Neural cell (in vitro differentiated cells): ENCODE results near the gene CRKL. TPM values are rescaled to one million over a fixed set of nuclear protein-coding genes. Genes with fewer than 3 reads are reported as not detected.

ENCODE experiments used
- H2AFZ ChIP-seq: fragments of 200-600, 300-800 bp; sonication (generic), shearing (Covaris generic); 2 replicates; pipeline ENCODE4 v1.6.0; 2014; ENCODE audit warnings: low read depth, mild to moderate bottlenecking, antibody characterized with exemption, low read length, moderate library complexity
- H3F3A ChIP-seq: fragments of 200-600 bp; shearing (Covaris generic); 2 replicates; pipeline ENCODE4 v1.6.1; 2016; ENCODE audit warnings: mild to moderate bottlenecking, moderate library complexity, mixed read lengths, antibody characterized with exemption, low read length; ENCODE audit not compliant: insufficient read depth, poor library complexity, severe bottlenecking
- H3K27ac ChIP-seq: fragments of 200-600, 300-800 bp; sonication (generic), shearing (Covaris generic); 2 replicates; pipeline ENCODE4 v1.5.1; 2014; ENCODE audit warnings: mild to moderate bottlenecking, low read length, moderate library complexity
- H3K27me3 ChIP-seq: fragments of 300-800, 200-600 bp; sonication (generic), shearing (Covaris generic); 2 replicates; pipeline ENCODE4 v1.6.0; 2014; ENCODE audit warnings: mild to moderate bottlenecking, low read depth, low read length, moderate library complexity; ENCODE audit not compliant: insufficient read depth
- H3K36me3 ChIP-seq: fragments of 300-800, 200-600 bp; sonication (generic), shearing (Covaris generic); 2 replicates; pipeline ENCODE4 v1.5.1; 2014; ENCODE audit warnings: mild to moderate bottlenecking, antibody characterized with exemption, low read length, moderate library complexity; ENCODE audit not compliant: insufficient read depth
- H3K4me2 ChIP-seq: fragments of 300-800, 200-600 bp; sonication (generic), shearing (Covaris generic); 2 replicates; pipeline ENCODE4 v1.6.0; 2014; ENCODE audit warnings: mild to moderate bottlenecking, low read length
- H3K4me3 ChIP-seq: fragments of 300-800, 200-600 bp; sonication (generic), shearing (Covaris generic); 2 replicates; pipeline ENCODE4 v1.5.1; 2014; ENCODE audit warnings: mild to moderate bottlenecking, low read length, moderate library complexity
- H3K79me2 ChIP-seq: fragments of 200-600 bp; shearing (Covaris generic); replicated peaks from 2 replicates; pipeline ENCODE4 v1.6.0; 2014; ENCODE audit warnings: mild to moderate bottlenecking, low read length, moderate library complexity; ENCODE audit not compliant: insufficient read depth
- H3K9ac ChIP-seq: fragments of 300-800, 200-600 bp; sonication (generic), shearing (Covaris generic); 2 replicates; pipeline ENCODE4 v1.6.1; 2016; ENCODE audit warnings: mild to moderate bottlenecking, low read length, mixed read lengths
- H3K9me2 ChIP-seq: fragments of 200-600 bp; shearing (Covaris generic); 2 replicates; pipeline ENCODE4 v1.6.1; 2016; ENCODE audit warnings: mild to moderate bottlenecking, low read length, mixed read lengths; ENCODE audit not compliant: insufficient read depth
- H3K9me3 ChIP-seq: fragments of 200-600, 300-800 bp; sonication (generic), shearing (Covaris generic); 2 replicates; pipeline ENCODE4 v1.6.1; 2016; ENCODE audit warnings: mild to moderate bottlenecking, mixed run types, low read length, moderate library complexity, mixed read lengths
- H4K20me1 ChIP-seq: fragments of 200-600 bp; shearing (Covaris generic); 2 replicates; pipeline ENCODE4 v1.6.1; 2016; ENCODE audit warnings: mild to moderate bottlenecking, mixed run types; ENCODE audit not compliant: insufficient read depth
- CTCF ChIP-seq: fragments of 450-650 bp; IDR thresholded peaks from 2 replicates; pipeline ENCODE4 v1.5.1; 2014; ENCODE audit warnings: antibody characterized with exemption, mild to moderate bottlenecking, moderate library complexity; ENCODE audit not compliant: poor library complexity, severe bottlenecking
- EP300 ChIP-seq: fragments of 450-650 bp; conservative IDR thresholded peaks from 2 replicates; pipeline ENCODE4 v1.6.1; 2014; ENCODE audit warnings: antibody characterized with exemption, mild to moderate bottlenecking, moderate library complexity; ENCODE audit not compliant: poor library complexity, severe bottlenecking
- EZH2 ChIP-seq: fragments of 200-600, 300-800 bp; shearing (Covaris generic), sonication (generic); IDR thresholded peaks from 2 replicates; pipeline ENCODE4 v1.6.1; 2014; ENCODE audit warnings: antibody characterized with exemption, low read length, borderline replicate concordance, mild to moderate bottlenecking; ENCODE audit not compliant: insufficient read depth, poor library complexity, severe bottlenecking
- MXI1 ChIP-seq: fragments of 450-650 bp; conservative IDR thresholded peaks from 2 replicates; pipeline ENCODE4 v1.6.1; 2014; ENCODE audit warnings: antibody characterized with exemption, mild to moderate bottlenecking; ENCODE audit not compliant: poor library complexity, severe bottlenecking
- POLR2AphosphoS5 ChIP-seq: IDR thresholded peaks from 2 replicates; pipeline ENCODE4 v1.6.1; 2012
- RAD21 ChIP-seq: fragments of 450-650 bp; conservative IDR thresholded peaks from 2 replicates; pipeline ENCODE4 v1.6.1; 2014; ENCODE audit warnings: antibody characterized with exemption, mild to moderate bottlenecking, moderate library complexity
- SMC3 ChIP-seq: fragments of 450-650 bp; conservative IDR thresholded peaks from 2 replicates; pipeline ENCODE4 v1.6.1; 2014; ENCODE audit warnings: antibody characterized with exemption, mild to moderate bottlenecking, moderate library complexity; ENCODE audit not compliant: poor library complexity
- TAF1 ChIP-seq: IDR thresholded peaks from 2 replicates; pipeline ENCODE4 v1.6.1; 2012; ENCODE audit warnings: low read depth
- polyA plus RNA-seq: library from polyadenylated mRNA; depleted of rRNA; stranded (reverse); fragments of >200 nt; gene quantifications from 2 replicates; pipeline ENCODE4 v1.2.3, GENCODE V29; 2014
- TF ChIP-seq, protein P1 (sequence below): IDR thresholded peaks from 2 replicates; pipeline ENCODE4 v1.6.1; 2012; ENCODE audit warnings: borderline replicate concordance

Gene CRKL
- polyA plus RNA-seq, 1 donor from 2014 or later = 46.8 TPM

- Histone ChIP-seq H3K79me2 (no peaks in the 10 kb centered on the region), H4K20me1 (no peaks in the 10 kb centered on the region), H3K9me3 (no peaks in the 10 kb centered on the region), H3K9ac (no peak overlapping the region), H3K4me3 (no peak overlapping the region), H3K4me2 (no peak overlapping the region), H3K36me3 (no peaks in the 10 kb centered on the region), H3K27me3 (peaks cover 41% of the 10 kb centered on the region), H2AFZ (no peak overlapping the region), H3F3A (no peaks in the 10 kb centered on the region), H3K9me2 (no peaks in the 10 kb centered on the region), H3K27ac (no peak overlapping the region)
- TF ChIP-seq TAF1 (no peak), EP300 (no peak), POLR2AphosphoS5 (no peak), RAD21 (no peak), SMC3 (no peak), CTCF (no peak)
Measured at GRCh38 chr22:20960609-20961008, 43.4 kb downstream of the CRKL start.

GRCh38 chr22:20962491-20962945 lies 45.3 kb downstream of the CRKL start:
- H3K27me3 ChIP-seq = peaks cover 33% of the 10 kb centered on the region
- H3K9ac ChIP-seq = no peak overlapping the region
- no peaks in the 10 kb centered on the region for H3K9me3 ChIP-seq
- no peak overlapping the region for H3K4me2 ChIP-seq
- no peaks in the 10 kb centered on the region for H3K9me2 ChIP-seq
- H3K79me2 ChIP-seq = no peaks in the 10 kb centered on the region
- H3K36me3 ChIP-seq = no peaks in the 10 kb centered on the region
- no peaks in the 10 kb centered on the region for H4K20me1 ChIP-seq
- no peak overlapping the region for H3K4me3 ChIP-seq
- no peak overlapping the region for H3K27ac ChIP-seq
- H2AFZ ChIP-seq = no peak overlapping the region
- no peaks in the 10 kb centered on the region for H3F3A ChIP-seq
- TF ChIP-seq EZH2 (no peak), POLR2AphosphoS5 (no peak), MXI1 (no peak), TAF1 (no peak), EP300 (no peak), RAD21 (no peak), SMC3 (no peak), CTCF (no peak)
- TF ChIP-seq, protein P1, sequence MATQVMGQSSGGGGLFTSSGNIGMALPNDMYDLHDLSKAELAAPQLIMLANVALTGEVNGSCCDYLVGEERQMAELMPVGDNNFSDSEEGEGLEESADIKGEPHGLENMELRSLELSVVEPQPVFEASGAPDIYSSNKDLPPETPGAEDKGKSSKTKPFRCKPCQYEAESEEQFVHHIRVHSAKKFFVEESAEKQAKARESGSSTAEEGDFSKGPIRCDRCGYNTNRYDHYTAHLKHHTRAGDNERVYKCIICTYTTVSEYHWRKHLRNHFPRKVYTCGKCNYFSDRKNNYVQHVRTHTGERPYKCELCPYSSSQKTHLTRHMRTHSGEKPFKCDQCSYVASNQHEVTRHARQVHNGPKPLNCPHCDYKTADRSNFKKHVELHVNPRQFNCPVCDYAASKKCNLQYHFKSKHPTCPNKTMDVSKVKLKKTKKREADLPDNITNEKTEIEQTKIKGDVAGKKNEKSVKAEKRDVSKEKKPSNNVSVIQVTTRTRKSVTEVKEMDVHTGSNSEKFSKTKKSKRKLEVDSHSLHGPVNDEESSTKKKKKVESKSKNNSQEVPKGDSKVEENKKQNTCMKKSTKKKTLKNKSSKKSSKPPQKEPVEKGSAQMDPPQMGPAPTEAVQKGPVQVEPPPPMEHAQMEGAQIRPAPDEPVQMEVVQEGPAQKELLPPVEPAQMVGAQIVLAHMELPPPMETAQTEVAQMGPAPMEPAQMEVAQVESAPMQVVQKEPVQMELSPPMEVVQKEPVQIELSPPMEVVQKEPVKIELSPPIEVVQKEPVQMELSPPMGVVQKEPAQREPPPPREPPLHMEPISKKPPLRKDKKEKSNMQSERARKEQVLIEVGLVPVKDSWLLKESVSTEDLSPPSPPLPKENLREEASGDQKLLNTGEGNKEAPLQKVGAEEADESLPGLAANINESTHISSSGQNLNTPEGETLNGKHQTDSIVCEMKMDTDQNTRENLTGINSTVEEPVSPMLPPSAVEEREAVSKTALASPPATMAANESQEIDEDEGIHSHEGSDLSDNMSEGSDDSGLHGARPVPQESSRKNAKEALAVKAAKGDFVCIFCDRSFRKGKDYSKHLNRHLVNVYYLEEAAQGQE = no peak
